Bone marrow (tissue), 2 donors: ENCODE results near the gene CPD.
A peak's percentile ranks its signal among the peaks of the same experiment; 100 is the strongest.
"Not testable (repeated sequence)": the region's sequence is repeated elsewhere in the genome, so short reads cannot be mapped to it uniquely, and the experiment has no call there.

Experiments
- DNase-seq, 2 donors: peaks; one replicate each; lab custom pipeline; 2025; lab: John Stamatoyannopoulos, UW

Gene CPD

GRCh38 chr17:30427611-30428010, 48.9 kb downstream of the CPD start:
- DNase-seq: no peak

GRCh38 chr17:30429155-30429554, 50.4 kb downstream of the CPD start:
- DNase-seq: no peak

GRCh38 chr17:30433514-30433913, 54.8 kb downstream of the CPD start:
- peak in 1 of 2 donors; percentile 38 for DNase-seq

GRCh38 chr17:30436729-30437128, 58.0 kb downstream of the CPD start:
- no peak for DNase-seq

GRCh38 chr17:30443721-30444120, 65.0 kb downstream of the CPD start:
- DNase-seq: no peak

GRCh38 chr17:30446640-30447039, 67.9 kb downstream of the CPD start:
- DNase-seq: not testable (repeated sequence)

GRCh38 chr17:30449480-30449879, 70.8 kb downstream of the CPD start:
- DNase-seq: no peak

GRCh38 chr17:30450125-30451027, 71.6 kb downstream of the CPD start:
- DNase-seq: no peak

GRCh38 chr17:30454635-30455034, 75.9 kb downstream of the CPD start:
- no peak for DNase-seq

- DNase-seq: no peak
Measured at GRCh38 chr17:30458371-30458770, 79.6 kb downstream of the CPD start.

- DNase-seq: not testable (repeated sequence)
Measured at GRCh38 chr17:30458797-30459413, 80.2 kb downstream of the CPD start.

GRCh38 chr17:30468465-30468864, 89.7 kb downstream of the CPD start:
- DNase-seq: no peak

- no peak for DNase-seq
Measured at GRCh38 chr17:30472238-30472890, 93.6 kb downstream of the CPD start.

GRCh38 chr17:30475206-30475605, 96.5 kb downstream of the CPD start:
- DNase-seq: no peak

- no peak for DNase-seq
Measured at GRCh38 chr17:30476726-30477082, 98.0 kb downstream of the CPD start.

GRCh38 chr17:30477083-30477773, 98.5 kb downstream of the CPD start, which contains the start of gene GOSR1:
Gene GOSR1, plus strand, starts transcription at chr17:30477408. Its CDS starts 26 bp downstream, at chr17:30477434.
- peak; percentile 76 to 90 for DNase-seq

- no peak for DNase-seq
Measured at GRCh38 chr17:30477774-30478115, 99.0 kb downstream of the CPD start.

GRCh38 chr17:30482555-30482954, 103.8 kb downstream of the CPD start:
- DNase-seq: no peak

- DNase-seq: no peak
Measured at GRCh38 chr17:30483159-30483558, 104.4 kb downstream of the CPD start.

GRCh38 chr17:30493780-30494179, 115.1 kb downstream of the CPD start:
- DNase-seq: no peak

- DNase-seq: no peak
Measured at GRCh38 chr17:30495586-30495985, 116.9 kb downstream of the CPD start.

- DNase-seq: no peak
Measured at GRCh38 chr17:30503558-30503957, 124.8 kb downstream of the CPD start.
